ENCODE measurements around the gene SALL2. TPM values are rescaled to one million over a fixed set of nuclear protein-coding genes. Genes with fewer than 3 reads are reported as not detected.
A peak's percentile ranks its signal among the peaks of the same experiment; 100 is the strongest.
"Not testable (repeated sequence)": the region's sequence is repeated elsewhere in the genome, so short reads cannot be mapped to it uniquely, and the experiment has no call there.

The SALL2 gene
- polyA plus RNA-seq (ENCODE audit: insufficient read length in 4 of 4): 10 to 100 TPM; 56.7 to 64.8 (median 60.1) TPM

GRCh38 chr14:21525962-21526671 is at the start of gene SALL2:
TSS of gene SALL2 (minus strand) at chr14:21526346. CDS start at chr14:21526127, 219 bp downstream.
- DNase-seq (ENCODE audit: low read depth in 4 of 4, low spot score in 3 of 4): peak; percentile 81 to 88 (median 84)

GRCh38 chr14:21575661-21576060 is 49.5 kb upstream of the SALL2 start:
- DNase-seq (ENCODE audit: low read depth in 4 of 4, low spot score in 3 of 4): no peak

GRCh38 chr14:21572604-21573003 is 46.5 kb upstream of the SALL2 start:
- DNase-seq (ENCODE audit: low read depth in 4 of 4, low spot score in 3 of 4): no peak

- DNase-seq (ENCODE audit: low read depth in 4 of 4, low spot score in 3 of 4): no peak
Measured at GRCh38 chr14:21558703-21559170, 32.6 kb upstream of the SALL2 start.

GRCh38 chr14:21557084-21557901 is 31.1 kb upstream of the SALL2 start:
- peak; percentile 88 to 93 (median 92) for DNase-seq (ENCODE audit: low read depth in 4 of 4, low spot score in 3 of 4)

- DNase-seq (ENCODE audit: low read depth in 4 of 4, low spot score in 3 of 4): no peak
Measured at GRCh38 chr14:21556378-21557083, 30.4 kb upstream of the SALL2 start.

GRCh38 chr14:21553266-21553665 is 27.1 kb upstream of the SALL2 start:
- no peak for DNase-seq (ENCODE audit: low read depth in 4 of 4, low spot score in 3 of 4)

- DNase-seq (ENCODE audit: low read depth in 4 of 4, low spot score in 3 of 4): not testable (repeated sequence)
Measured at GRCh38 chr14:21544588-21544987, 18.4 kb upstream of the SALL2 start.

- DNase-seq (ENCODE audit: low read depth in 4 of 4, low spot score in 3 of 4): no peak
Measured at GRCh38 chr14:21543963-21544362, 17.8 kb upstream of the SALL2 start.

- no peak for DNase-seq (ENCODE audit: low read depth in 4 of 4, low spot score in 3 of 4)
Measured at GRCh38 chr14:21543521-21543960, 17.4 kb upstream of the SALL2 start.

GRCh38 chr14:21541413-21542074 is 15.4 kb upstream of the SALL2 start:
- DNase-seq (ENCODE audit: low read depth in 4 of 4, low spot score in 3 of 4): no peak

- DNase-seq (ENCODE audit: low read depth in 4 of 4, low spot score in 3 of 4): no peak
Measured at GRCh38 chr14:21539189-21539940, 13.2 kb upstream of the SALL2 start.

- DNase-seq (ENCODE audit: low read depth in 4 of 4, low spot score in 3 of 4): no peak
Measured at GRCh38 chr14:21537090-21537424, 10.9 kb upstream of the SALL2 start.

GRCh38 chr14:21536418-21537089 is 10.4 kb upstream of the SALL2 start:
- no peak for DNase-seq (ENCODE audit: low read depth in 4 of 4, low spot score in 3 of 4)

- no peak for DNase-seq (ENCODE audit: low read depth in 4 of 4, low spot score in 3 of 4)
Measured at GRCh38 chr14:21535545-21536417, 9.6 kb upstream of the SALL2 start.

GRCh38 chr14:21534576-21534975 is 8.4 kb upstream of the SALL2 start:
- DNase-seq (ENCODE audit: low read depth in 4 of 4, low spot score in 3 of 4): no peak

- DNase-seq (ENCODE audit: low read depth in 4 of 4, low spot score in 3 of 4): no peak
Measured at GRCh38 chr14:21533294-21533693, 7.1 kb upstream of the SALL2 start.

- no peak for DNase-seq (ENCODE audit: low read depth in 4 of 4, low spot score in 3 of 4)
Measured at GRCh38 chr14:21529515-21529914, 3.4 kb upstream of the SALL2 start.

All from left renal pelvis (tissue), 4 donors.